ENCODE data around the gene SCN3A. TPM values are rescaled to one million over a fixed set of nuclear protein-coding genes. Genes with fewer than 3 reads are reported as not detected.

SCN3A gene
- total and polyA plus RNA-seq, 2 donors (not counting 1 experiment from before 2014, with no cell fraction given): 5.4 to 6.1 TPM

- H4K20me1 ChIP-seq (ENCODE audit: control insufficient read depth, insufficient read depth, low read length, poor library complexity, severe bottlenecking): no peaks in the 10 kb centered on the region
- no CpG with 5 or more reads among the region's 1 CpG for WGBS (ENCODE audit: insufficient coverage)
- no peak overlapping the region for H3K9ac ChIP-seq (ENCODE audit: low read length)
- H3K4me2 ChIP-seq (replicated peaks; ENCODE audit: low read depth, low read length, poor library complexity, severe bottlenecking): no peak overlapping the region
- no peak overlapping the region for H3K27ac ChIP-seq (ENCODE audit: low read length in 2 of 2)
- intact Hi-C loops (cut with micrococcal nuclease): no loop called here
- H3K4me3 ChIP-seq (ENCODE audit: control extremely low read depth in 1 of 5, extremely low read depth in 1 of 5, insufficient read depth in 1 of 5, low read depth in 2 of 5, low read length in 4 of 5): no peak overlapping the region
- TF ChIP-seq EZH2 (IDR thresholded peaks at IDR 0.05; ENCODE audit: borderline replicate concordance, insufficient read depth, low read depth, low read length, poor library complexity, severe bottlenecking) (no peak), CTCF (IDR thresholded peaks at IDR 0.05) (no peak)
- H3K27me3 Mint-ChIP-seq: no peaks in the 10 kb centered on the region
- H3K9me3 Mint-ChIP-seq (ENCODE audit: insufficient read depth): peaks cover 2% of the 10 kb centered on the region
- H3K79me2 ChIP-seq (ENCODE audit: control insufficient read depth, insufficient read depth, low read length): no peaks in the 10 kb centered on the region
- no peak overlapping the region for H2AFZ ChIP-seq (ENCODE audit: insufficient read depth, low read depth, low read length, poor library complexity, severe bottlenecking)
- ChIA-PET POLR2A (no interaction called here), CTCF (interaction anchor here (0.6 to 1.9 kb wide), 2 partner anchors 13 to 30 kb away, joined by 3 to 6 read pairs; partner anchors contain the start of gene SCN3A)
- H3K9me3 ChIP-seq (ENCODE audit: control extremely low read depth in 1 of 3, control insufficient read depth in 2 of 3, insufficient read depth in 1 of 3, low read length in 2 of 3): no peaks in the 10 kb centered on the region
- H3K4me1 ChIP-seq (ENCODE audit: control insufficient read depth in 2 of 2, insufficient read depth in 2 of 2, low read length in 2 of 2): no peaks in the 10 kb centered on the region
- peaks cover 2% of the 10 kb centered on the region for H3K4me1 Mint-ChIP-seq
- no peaks in the 10 kb centered on the region for H3K27me3 ChIP-seq (replicated peaks in 1 of 4; ENCODE audit: control extremely low read depth in 1 of 4, control insufficient read depth in 3 of 4, insufficient read depth in 4 of 4, low read length in 3 of 4)
- ATAC-seq (ENCODE audit: low read depth): peak; percentile 21
- no peak for DNase-seq
- no peak overlapping the region for H3K4me3 Mint-ChIP-seq
- H3K36me3 ChIP-seq (replicated peaks in 1 of 2; ENCODE audit: control extremely low read depth in 1 of 2, control insufficient read depth in 1 of 2, extremely low read depth in 1 of 2, insufficient read depth in 2 of 2, low read length in 1 of 2): peaks cover 0 to 5% of the 10 kb centered on the region in 2 experiments
- H3K27ac Mint-ChIP-seq: no peak overlapping the region
These were observed 30.6 kb downstream of the SCN3A start for GRCh38 chr2:165173215-165173614.

DNA sequence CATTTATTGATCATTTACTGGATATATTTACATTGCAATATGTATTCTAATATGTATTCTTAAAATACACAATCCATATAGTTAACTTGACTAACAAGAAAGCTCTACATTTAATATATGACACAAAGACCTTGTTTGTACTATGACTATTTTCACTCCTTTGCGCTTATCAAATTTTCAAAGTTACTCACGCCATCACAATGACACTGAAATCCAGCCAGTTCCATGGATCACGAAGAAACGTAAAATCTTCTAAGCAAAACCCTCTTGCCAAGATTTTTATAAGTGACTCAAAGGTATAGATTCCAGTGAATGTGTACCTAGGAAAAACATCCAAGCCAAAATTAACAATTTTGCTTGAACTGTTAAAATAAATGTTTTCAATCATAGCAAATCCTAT lies 39.6 kb downstream of the SCN3A start:
- ATAC-seq (ENCODE audit: low read depth): no peak
- H3K4me3 Mint-ChIP-seq: no peak overlapping the region
- 100% methylated on average over 1 of the region's 4 CpGs for WGBS (ENCODE audit: insufficient coverage)
- no peak overlapping the region for H2AFZ ChIP-seq (ENCODE audit: insufficient read depth, low read depth, low read length, poor library complexity, severe bottlenecking)
- ChIA-PET POLR2A (interaction anchor here (0.5 kb wide), 1 partner anchor 11 kb away, joined by 3 read pairs; no protein-coding TSS in a partner anchor), CTCF (no interaction called here)
- no peaks in the 10 kb centered on the region for H3K9me3 ChIP-seq (ENCODE audit: control extremely low read depth in 1 of 3, control insufficient read depth in 2 of 3, insufficient read depth in 1 of 3, low read length in 2 of 3)
- TF ChIP-seq CTCF (IDR thresholded peaks at IDR 0.05): no peak
- no peak for TF ChIP-seq EZH2 (IDR thresholded peaks at IDR 0.05; ENCODE audit: borderline replicate concordance, insufficient read depth, low read depth, low read length, poor library complexity, severe bottlenecking)
- no peak overlapping the region for H3K27ac Mint-ChIP-seq
- no peaks in the 10 kb centered on the region for H3K4me1 Mint-ChIP-seq
- DNase-seq: no peak
- H3K9ac ChIP-seq (ENCODE audit: low read length): no peak overlapping the region
- H3K27ac ChIP-seq (ENCODE audit: low read length in 2 of 2): no peak overlapping the region
- intact Hi-C loops (cut with micrococcal nuclease): no loop called here
- no peaks in the 10 kb centered on the region for H3K27me3 ChIP-seq (replicated peaks in 1 of 4; ENCODE audit: control extremely low read depth in 1 of 4, control insufficient read depth in 3 of 4, insufficient read depth in 4 of 4, low read length in 3 of 4)
- no peak overlapping the region for H3K4me2 ChIP-seq (replicated peaks; ENCODE audit: low read depth, low read length, poor library complexity, severe bottlenecking)
- no peaks in the 10 kb centered on the region for H3K9me3 Mint-ChIP-seq (ENCODE audit: insufficient read depth)
- no peaks in the 10 kb centered on the region for H4K20me1 ChIP-seq (ENCODE audit: control insufficient read depth, insufficient read depth, low read length, poor library complexity, severe bottlenecking)
- no peak overlapping the region for H3K4me3 ChIP-seq (ENCODE audit: control extremely low read depth in 1 of 5, extremely low read depth in 1 of 5, insufficient read depth in 1 of 5, low read depth in 2 of 5, low read length in 4 of 5)
- H3K36me3 ChIP-seq (replicated peaks in 1 of 2; ENCODE audit: control extremely low read depth in 1 of 2, control insufficient read depth in 1 of 2, extremely low read depth in 1 of 2, insufficient read depth in 2 of 2, low read length in 1 of 2): peaks cover 3 to 6% of the 10 kb centered on the region in 2 experiments
- H3K27me3 Mint-ChIP-seq: no peaks in the 10 kb centered on the region
- no peaks in the 10 kb centered on the region for H3K4me1 ChIP-seq (ENCODE audit: control insufficient read depth in 2 of 2, insufficient read depth in 2 of 2, low read length in 2 of 2)
- H3K79me2 ChIP-seq (ENCODE audit: control insufficient read depth, insufficient read depth, low read length): no peaks in the 10 kb centered on the region
